HepG2 (cell line): Measurements from ENCODE around the gene KCTD19. TPM values are rescaled to one million over a fixed set of nuclear protein-coding genes. Genes with fewer than 3 reads are reported as not detected.

Experiments used
- AFF4 ChIP-seq: sonication (generic); formaldehyde crosslinking; IDR thresholded peaks from 2 replicates; pipeline ENCODE4 v1.4.0; 2020; ENCODE audit warnings: missing genetic modification reagents
- ATF2 ChIP-seq: sonication (generic); formaldehyde crosslinking; IDR thresholded peaks from 2 replicates; pipeline ENCODE4 v1.4.0; 2020; ENCODE audit warnings: missing genetic modification reagents
- CENPX ChIP-seq: sonication (generic); formaldehyde crosslinking; IDR thresholded peaks from 2 replicates; pipeline ENCODE4 v1.9.0; 2021; ENCODE audit warnings: mild to moderate bottlenecking, missing genetic modification reagents, moderate library complexity
- GATAD2A ChIP-seq: IDR thresholded peaks from 2 replicates; pipeline ENCODE4 v1.6.1; 2016
- GMEB1 ChIP-seq: sonication (generic); formaldehyde crosslinking; IDR thresholded peaks from 2 replicates; pipeline ENCODE4 v1.5.1; 2020; ENCODE audit warnings: missing genetic modification reagents, mild to moderate bottlenecking, borderline replicate concordance
- HOXA7 ChIP-seq: sonication (generic); formaldehyde crosslinking; IDR thresholded peaks from 2 replicates; pipeline ENCODE4 v1.8.1; 2022; ENCODE audit warnings: mild to moderate bottlenecking, missing genetic modification reagents, moderate library complexity
- NCOA5 ChIP-seq: sonication (generic); formaldehyde crosslinking; IDR thresholded peaks from 2 replicates; pipeline ENCODE4 v1.4.0; 2020; ENCODE audit warnings: missing genetic modification reagents
- PHF21A ChIP-seq: sonication (generic); formaldehyde crosslinking; IDR thresholded peaks from 2 replicates; pipeline ENCODE4 v1.5.0; 2020; ENCODE audit warnings: mild to moderate bottlenecking, missing genetic modification reagents
- SETDB1 ChIP-seq: sonication (generic); formaldehyde crosslinking; IDR thresholded peaks from 2 replicates; pipeline ENCODE4 v1.5.1; 2020; ENCODE audit warnings: missing genetic modification reagents, mild to moderate bottlenecking, borderline replicate concordance
- SPEN ChIP-seq: sonication (generic); formaldehyde crosslinking; IDR thresholded peaks from 2 replicates; pipeline ENCODE4 v1.5.1; 2020; ENCODE audit warnings: low read depth, mild to moderate bottlenecking, missing genetic modification reagents
- THRA ChIP-seq: sonication (generic); formaldehyde crosslinking; IDR thresholded peaks from 2 replicates; pipeline ENCODE4 v1.4.0; 2020; ENCODE audit warnings: missing genetic modification reagents, borderline replicate concordance
- ZFP36L1 ChIP-seq: sonication (generic); formaldehyde crosslinking; IDR thresholded peaks from 2 replicates; pipeline ENCODE4 v1.8.0; 2022; ENCODE audit warnings: mild to moderate bottlenecking, missing genetic modification reagents, moderate library complexity
- ZNF382 ChIP-seq: sonication (generic); formaldehyde crosslinking; IDR thresholded peaks from 2 replicates; pipeline ENCODE4 v1.5.0; 2020; ENCODE audit warnings: missing genetic modification reagents, mild to moderate bottlenecking, borderline replicate concordance
- ZNF501 ChIP-seq: sonication (generic); formaldehyde crosslinking; IDR thresholded peaks from 2 replicates; pipeline ENCODE4 v1.5.1; 2020; ENCODE audit warnings: mild to moderate bottlenecking, moderate library complexity, missing genetic modification reagents
- ZNF543 ChIP-seq: sonication (generic); formaldehyde crosslinking; IDR thresholded peaks from 2 replicates; pipeline ENCODE4 v1.4.0; 2020; ENCODE audit warnings: mild to moderate bottlenecking, missing genetic modification reagents
- polyA plus RNA-seq, 8 experiments: library from polyadenylated mRNA; depleted of rRNA in 3 of 8; stranded (reverse) in 7 of 8; unstranded in 1 of 8; fragments of >200 nt; fragmentation: Illumina TruSeq in 4 of 8; extraction: Trizol in 4 of 8; gene quantifications; 2 replicates each; pipeline versions ENCODE4 v1.2.1 to v1.2.3, GENCODE V29; 2011 to 2016; ENCODE audit warnings: low read depth in 4 of 8, missing spikeins in 1 of 8, mixed read lengths in 1 of 8; ENCODE audit not compliant: insufficient read depth in 1 of 8
- total RNA-seq, 5 experiments: library from RNA; depleted of rRNA; stranded (reverse); fragments of >200 nt; fragmentation: Illumina TruSeq; extraction: Trizol; gene quantifications; 2 replicates each; pipeline ENCODE4 v1.2.3, GENCODE V29; 2016; ENCODE audit warnings: low read depth in 1 of 5
- TF ChIP-seq, protein P1 (sequence below): sonication (generic); formaldehyde crosslinking; IDR thresholded peaks from 2 replicates; pipeline ENCODE4 v1.9.0; 2021; ENCODE audit warnings: missing genetic modification reagents, mild to moderate bottlenecking, borderline replicate concordance
- TF ChIP-seq, protein P2 (sequence below): IDR thresholded peaks from 2 replicates; pipeline ENCODE4 v1.6.1; 2016; ENCODE audit warnings: mild to moderate bottlenecking

Gene KCTD19
- total and polyA plus RNA-seq, 2 of the 13 experiments (the other 11 are each of a cell fraction or from before 2014, with no cell fraction given) = not detected

GRCh38 chr16:67248401-67249177, 78.0 kb downstream of the KCTD19 start, which contains the start of gene SLC9A5 (continued):
- TF ChIP-seq, protein P1, sequence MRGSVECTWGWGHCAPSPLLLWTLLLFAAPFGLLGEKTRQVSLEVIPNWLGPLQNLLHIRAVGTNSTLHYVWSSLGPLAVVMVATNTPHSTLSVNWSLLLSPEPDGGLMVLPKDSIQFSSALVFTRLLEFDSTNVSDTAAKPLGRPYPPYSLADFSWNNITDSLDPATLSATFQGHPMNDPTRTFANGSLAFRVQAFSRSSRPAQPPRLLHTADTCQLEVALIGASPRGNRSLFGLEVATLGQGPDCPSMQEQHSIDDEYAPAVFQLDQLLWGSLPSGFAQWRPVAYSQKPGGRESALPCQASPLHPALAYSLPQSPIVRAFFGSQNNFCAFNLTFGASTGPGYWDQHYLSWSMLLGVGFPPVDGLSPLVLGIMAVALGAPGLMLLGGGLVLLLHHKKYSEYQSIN (CRISPR knock-in tag) = no peak
- no peak for TF ChIP-seq GMEB1 (CRISPR knock-in tag)
- TF ChIP-seq NCOA5 = no peak
- no peak for TF ChIP-seq SPEN
- 0 out of 2 replicates have a peak, but pooled peaks have one; percentile 43 for TF ChIP-seq ZNF543
- no peak for TF ChIP-seq THRA (CRISPR knock-in tag)
- TF ChIP-seq, protein P2, sequence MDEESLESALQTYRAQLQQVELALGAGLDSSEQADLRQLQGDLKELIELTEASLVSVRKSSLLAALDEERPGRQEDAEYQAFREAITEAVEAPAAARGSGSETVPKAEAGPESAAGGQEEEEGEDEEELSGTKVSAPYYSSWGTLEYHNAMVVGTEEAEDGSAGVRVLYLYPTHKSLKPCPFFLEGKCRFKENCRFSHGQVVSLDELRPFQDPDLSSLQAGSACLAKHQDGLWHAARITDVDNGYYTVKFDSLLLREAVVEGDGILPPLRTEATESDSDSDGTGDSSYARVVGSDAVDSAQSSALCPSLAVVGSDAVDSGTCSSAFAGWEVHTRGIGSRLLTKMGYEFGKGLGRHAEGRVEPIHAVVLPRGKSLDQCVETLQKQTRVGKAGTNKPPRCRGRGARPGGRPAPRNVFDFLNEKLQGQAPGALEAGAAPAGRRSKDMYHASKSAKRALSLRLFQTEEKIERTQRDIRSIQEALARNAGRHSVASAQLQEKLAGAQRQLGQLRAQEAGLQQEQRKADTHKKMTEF (CRISPR knock-in tag) = no peak; the same call in 1 of the 2 replicates
- TF ChIP-seq ATF2 = no peak
- no peak for TF ChIP-seq AFF4 (CRISPR knock-in tag)
- TF ChIP-seq GATAD2A (CRISPR knock-in tag) = no peak
- TF ChIP-seq PHF21A (CRISPR knock-in tag) = no peak
- no peak for TF ChIP-seq CENPX (CRISPR knock-in tag)
- TF ChIP-seq HOXA7 (CRISPR knock-in tag) = no peak
- TF ChIP-seq ZNF501 (CRISPR knock-in tag) = no peak
- TF ChIP-seq ZFP36L1 = no peak
- TF ChIP-seq SETDB1 (CRISPR knock-in tag) = no peak
- TF ChIP-seq ZNF382 (CRISPR knock-in tag) = no peak
